ENCODE measurements around the gene UCK1. TPM values are rescaled to one million over a fixed set of nuclear protein-coding genes. Genes with fewer than 3 reads are reported as not detected.

Gene UCK1
- total and polyA plus RNA-seq, 2 of the 8 experiments (the other 6 are each of a cell fraction or from before 2014, with no cell fraction given): 35.1 to 42.0 TPM

DNA sequence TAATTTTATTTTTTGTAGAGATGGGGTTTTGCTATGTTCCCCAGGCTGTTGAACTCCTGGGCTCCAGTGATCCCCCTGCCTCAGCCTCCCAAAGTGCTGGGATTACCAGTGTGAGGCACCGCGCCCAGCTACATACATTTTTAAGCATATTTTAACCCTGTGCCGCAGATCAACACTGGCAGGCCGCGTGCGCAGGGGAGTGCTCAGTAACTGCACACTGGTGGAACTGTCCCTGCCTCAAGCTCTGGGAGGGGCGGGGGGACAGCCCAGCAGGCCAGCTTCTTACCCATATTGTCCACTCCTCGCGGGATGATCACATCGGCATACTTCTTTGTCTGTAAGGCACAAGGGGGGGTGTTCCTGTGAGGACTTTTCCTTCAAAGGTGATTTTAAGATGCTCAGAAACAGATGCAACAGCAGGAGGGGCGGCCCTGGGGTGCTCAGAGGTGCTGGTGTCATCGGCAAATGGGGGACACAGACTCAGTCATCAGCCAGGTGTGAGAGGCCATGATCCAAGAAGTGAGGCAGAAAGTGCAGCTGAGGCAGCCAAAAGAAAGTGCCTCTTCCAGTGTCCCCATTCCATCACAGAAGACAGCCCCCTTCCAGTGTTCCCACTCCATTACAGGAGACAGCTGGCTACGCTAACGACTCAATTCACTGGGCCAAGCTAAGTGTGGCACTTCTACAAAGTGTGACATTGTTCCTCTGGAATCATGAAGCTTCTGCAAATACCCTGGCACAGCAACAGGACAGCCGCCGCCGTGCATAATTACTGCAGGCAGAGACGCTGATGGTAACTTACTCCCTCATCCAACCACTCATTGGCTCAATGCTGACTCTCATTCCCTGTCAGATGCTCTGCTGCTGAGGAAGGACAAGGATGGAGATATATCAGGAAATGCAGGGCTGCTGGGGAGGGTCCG, 5.2 kb downstream of the UCK1 start:
- Histone ChIP-seq H3K23me2 (ENCODE audit: low read depth, low read length) (peaks cover 5% of the 10 kb centered on the region; the same call in 1 of the 2 replicates), H3K14ac (ENCODE audit: insufficient read length) (no peak overlapping the region), H3K27ac (ENCODE audit: low read depth, low read length) (no peak overlapping the region), H3K36me3 (ENCODE audit: control insufficient read depth in 2 of 4, insufficient read depth in 4 of 4, low read length in 3 of 4) (peaks cover 18 to 63% (median 43%) of the 10 kb centered on the region in 4 experiments; a peak in 7 of 8 replicates), H4K91ac (replicated peaks; ENCODE audit: insufficient read length, low read length) (no peak overlapping the region), H3K79me1 (ENCODE audit: low read depth, low read length) (0 out of 2 replicates have a peak, but pooled peaks cover 4% of the 10 kb centered on the region), H3K9me3 (ENCODE audit: insufficient read depth in 2 of 2, low read depth in 1 of 2, low read length in 1 of 2) (no peaks in the 10 kb centered on the region), H3K4me2 (ENCODE audit: insufficient read depth in 1 of 2, low read depth in 2 of 2, low read length in 2 of 2) (no peak overlapping the region), H4K8ac (ENCODE audit: extremely low read depth, insufficient read depth, low read length) (no peak overlapping the region), H3K27me3 (replicated peaks in 1 of 4; ENCODE audit: control insufficient read depth in 3 of 4, extremely low read depth in 1 of 4, insufficient read depth in 3 of 4, low read length in 3 of 4) (no peaks in the 10 kb centered on the region), H2BK12ac (ENCODE audit: low read depth, low read length) (no peak overlapping the region), H3K9ac (replicated peaks in 1 of 4; ENCODE audit: extremely low read depth in 1 of 4, low read depth in 3 of 4, low read length in 3 of 4) (no peak overlapping the region), H3K18ac (ENCODE audit: extremely low read depth, low read length) (no peak overlapping the region), H4K5ac (ENCODE audit: insufficient read length, low read depth, low read length) (no peak overlapping the region), H3K4me1 (replicated peaks in 1 of 4; ENCODE audit: control insufficient read depth in 3 of 4, insufficient read depth in 4 of 4, low read length in 3 of 4) (peaks cover 0 to 6% (median 4%) of the 10 kb centered on the region in 4 experiments; a peak in 6 of 7 replicates), H3K23ac (ENCODE audit: insufficient read length) (no peak overlapping the region), H3K79me2 (ENCODE audit: control insufficient read depth in 1 of 2, insufficient read depth in 2 of 2, low read length in 2 of 2) (peaks cover 0 to 6% of the 10 kb centered on the region in 2 experiments; a peak in 1 of 4 replicates), H3K4ac (replicated peaks; ENCODE audit: insufficient read length, low read depth, low read length) (no peak overlapping the region), H2BK20ac (ENCODE audit: low read length) (no peak overlapping the region), H3K4me3 (ENCODE audit: extremely low read depth in 1 of 4, insufficient read depth in 2 of 4, low read depth in 3 of 4, low read length in 4 of 4) (no peak overlapping the region), H4K20me1 (replicated peaks in 1 of 2; ENCODE audit: control insufficient read depth in 1 of 2, insufficient read depth in 2 of 2, low read length in 2 of 2) (peaks cover 5 to 9% of the 10 kb centered on the region in 2 experiments), H2BK15ac (ENCODE audit: low read length) (no peak overlapping the region), H3K56ac (replicated peaks; ENCODE audit: insufficient read length, low read depth, low read length) (no peak overlapping the region), H2AK5ac (ENCODE audit: low read depth, low read length) (no peak overlapping the region), H2AFZ (ENCODE audit: low read length) (no peak overlapping the region), H2BK120ac (replicated peaks; ENCODE audit: low read depth, low read length) (no peak overlapping the region), H2BK5ac (ENCODE audit: low read depth, low read length) (no peak overlapping the region)
- DNase-seq (ENCODE audit: low read depth in 1 of 2, low spot score in 2 of 2) (no peak), FAIRE-seq (no peak)
- CTCF ChIA-PET (ENCODE audit: partially characterized antibody): interaction anchor here (1.1 kb wide), 1 partner anchor 65 kb away, joined by 3 read pairs; no protein-coding TSS in a partner anchor
- POLR2A ChIA-PET (ENCODE audit: partially characterized antibody): interaction anchor here (0.6 to 5.0 kb wide), 9 partner anchors 7 to 173 kb away, joined by 3 to 22 read pairs (median 3); no protein-coding TSS in a partner anchor
- 90% methylated on average over 19 of the region's 19 CpGs; no CpG with 5 or more reads in 1 of the 2 experiments for WGBS, 2 experiments (ENCODE audit: extremely low coverage in 1 of 2, insufficient coverage in 1 of 2, insufficient read length in 1 of 2, insufficient replicate concordance in 2 of 2, low coverage in 1 of 2, low lambda C conversion rate in 2 of 2, missing lambda C conversion rate in 1 of 2)
- TF ChIP-seq POLR2AphosphoS5 (IDR thresholded peaks at IDR 0.05; ENCODE audit: low read depth, low read length) (no peak), GTF2F1 (IDR thresholded peaks at IDR 0.05; ENCODE audit: borderline replicate concordance, low read depth, low read length) (no peak), SP2 (IDR thresholded peaks at IDR 0.05; ENCODE audit: low read length) (no peak), CEBPB (IDR thresholded peaks at IDR 0.05; ENCODE audit: low read depth, low read length) (no peak), HDAC2 (IDR thresholded peaks at IDR 0.05; ENCODE audit: borderline replicate concordance in 1 of 2, low read depth in 2 of 2, low read length in 2 of 2) (no peak), SP1 (IDR thresholded peaks at IDR 0.05; ENCODE audit: low read depth, low read length) (no peak)
- TF ChIP-seq, protein P1, sequence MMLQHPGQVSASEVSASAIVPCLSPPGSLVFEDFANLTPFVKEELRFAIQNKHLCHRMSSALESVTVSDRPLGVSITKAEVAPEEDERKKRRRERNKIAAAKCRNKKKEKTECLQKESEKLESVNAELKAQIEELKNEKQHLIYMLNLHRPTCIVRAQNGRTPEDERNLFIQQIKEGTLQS (IDR thresholded peaks at IDR 0.05; ENCODE audit: insufficient read depth, low read depth, low read length): no peak

Measured in H1 (cell line).